Cortex of kidney (tissue), 1 donor: Measurements from ENCODE around the gene TMEM54.

Experiments
- DNase-seq: peaks from one replicate; lab custom pipeline; 2025; lab: John Stamatoyannopoulos, UW

The TMEM54 gene

DNA sequence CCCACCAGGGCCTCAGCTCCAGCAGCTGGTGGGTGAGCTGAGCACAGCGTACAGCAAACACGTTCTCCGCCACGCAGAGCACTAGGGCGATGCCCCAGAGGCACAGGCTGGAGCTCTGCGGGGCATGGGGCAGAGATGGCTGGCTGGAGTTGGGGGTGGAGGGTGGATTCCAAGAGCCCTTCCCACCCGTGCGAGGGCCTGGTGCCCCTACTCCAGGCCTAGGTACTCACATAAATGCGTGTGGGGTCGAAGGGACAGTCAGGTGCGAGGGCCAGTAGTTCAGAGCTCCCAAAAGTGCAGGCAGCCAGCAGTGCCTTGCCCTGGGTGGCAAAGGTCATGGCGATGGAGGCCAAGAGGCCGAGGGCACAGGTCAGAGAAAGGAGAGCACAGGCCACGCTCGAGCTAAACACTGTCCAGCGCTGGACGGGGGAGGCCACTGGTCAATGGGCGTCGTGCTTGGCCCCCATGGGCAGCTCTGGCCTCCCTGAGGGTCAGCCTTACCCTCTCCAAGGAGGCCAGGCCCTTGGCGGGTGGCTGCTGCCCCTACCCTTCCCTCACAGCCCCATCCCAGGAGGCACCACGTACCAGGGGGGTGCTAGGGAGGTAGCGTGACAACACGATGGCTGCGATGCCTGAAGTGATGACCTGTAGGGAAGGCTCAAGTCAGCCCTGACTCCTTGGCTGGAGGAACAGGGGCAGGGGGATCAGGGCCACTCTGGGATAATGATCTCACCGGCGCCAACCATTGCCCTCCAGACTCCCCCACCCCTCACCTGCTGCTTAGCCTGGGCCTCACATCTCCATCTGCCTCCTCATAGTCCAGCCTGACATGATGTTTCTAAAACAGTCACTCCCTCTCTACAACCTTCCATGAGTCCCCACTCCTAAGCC, 5.6 kb downstream of the TMEM54 start:
- DNase-seq: no peak

DNA sequence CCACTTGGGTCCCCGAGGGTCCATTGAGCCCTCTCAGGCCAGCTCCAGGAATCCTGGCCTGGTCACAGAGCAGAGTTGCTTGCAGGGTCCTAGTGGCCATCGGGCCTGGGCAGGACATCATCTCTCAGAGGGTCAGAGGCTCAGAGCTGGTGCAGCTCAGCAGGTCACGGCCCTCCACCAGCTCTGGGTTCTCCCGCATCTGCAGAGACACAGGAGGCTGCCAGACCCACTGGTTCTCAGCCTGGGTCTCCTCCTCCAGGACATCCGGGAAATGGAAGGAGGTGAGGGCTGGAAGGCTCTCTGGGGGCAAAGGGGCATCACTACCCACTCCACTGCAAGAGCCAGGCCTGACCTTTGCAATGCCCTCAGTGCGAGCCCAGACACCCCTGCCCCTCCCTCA, 6.5 kb downstream of the TMEM54 start:
- no peak for DNase-seq

DNA sequence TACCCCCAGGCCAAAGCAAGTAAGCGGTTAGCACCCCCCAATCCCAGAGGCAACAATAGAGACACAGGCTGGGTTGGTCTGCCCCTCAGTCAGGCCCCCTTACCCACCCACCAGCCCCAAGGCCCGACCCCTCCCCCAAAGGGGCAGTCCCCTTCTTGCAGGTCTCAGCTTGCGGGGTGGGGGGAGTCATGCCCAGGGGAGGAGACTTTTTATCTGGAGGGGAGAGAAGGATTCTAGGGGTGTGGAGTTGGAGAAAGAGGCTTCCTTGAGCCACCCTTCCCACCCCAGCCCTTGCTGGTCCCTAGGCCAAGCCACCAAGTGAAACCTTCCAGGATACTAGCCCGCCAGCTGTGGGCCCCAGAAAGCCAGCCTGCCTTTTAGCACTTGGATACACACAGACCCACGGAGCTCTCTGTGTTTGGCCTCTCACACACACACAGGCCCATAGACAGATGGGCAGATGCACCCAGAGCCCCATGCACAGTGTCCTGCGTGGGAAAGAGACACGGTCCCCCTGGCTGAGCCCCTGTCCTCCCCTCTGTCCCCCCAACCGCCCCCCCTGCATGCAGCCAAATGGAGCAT, 7.1 kb downstream of the TMEM54 start:
- no peak for DNase-seq

DNA sequence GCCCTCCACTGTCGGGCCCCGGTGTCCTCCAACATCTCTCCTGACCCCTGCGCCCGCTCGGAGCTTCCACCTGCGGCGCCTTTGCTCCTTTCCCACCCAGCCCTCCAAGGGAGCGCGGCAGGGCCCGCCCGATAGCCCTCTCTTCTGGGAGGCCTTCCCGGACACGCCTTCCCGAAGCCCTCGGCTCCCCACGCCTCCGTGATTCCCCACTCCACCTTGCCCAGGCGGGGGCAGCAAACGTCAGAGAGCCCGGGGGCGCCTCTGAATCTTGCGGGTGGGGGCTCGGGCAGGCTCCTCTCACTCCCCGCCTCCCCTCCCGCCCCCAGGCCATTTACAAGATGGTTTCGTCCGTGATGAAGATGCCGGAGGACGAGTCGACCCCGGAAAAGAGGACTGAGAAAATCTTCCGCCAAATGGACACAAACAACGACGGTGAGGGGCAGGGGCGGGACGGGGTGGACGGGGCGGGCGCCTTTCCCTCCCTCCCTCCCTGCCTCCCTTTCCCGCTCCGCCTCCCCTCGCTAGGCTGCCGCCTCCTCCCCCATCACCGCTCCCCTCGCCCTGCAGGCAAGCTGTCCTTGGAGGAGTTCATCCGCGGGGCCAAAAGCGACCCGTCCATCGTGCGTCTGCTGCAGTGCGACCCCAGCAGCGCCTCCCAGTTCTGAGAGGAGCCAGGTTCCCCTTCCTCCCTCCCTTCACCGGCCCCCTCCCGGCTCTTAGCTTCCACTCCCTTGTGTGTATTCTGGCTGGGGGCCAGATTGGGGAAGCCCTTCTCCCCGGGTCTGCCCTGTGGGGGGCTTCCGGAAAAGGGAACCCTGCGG, 7.8 kb downstream of the TMEM54 start:
- no peak for DNase-seq

DNA sequence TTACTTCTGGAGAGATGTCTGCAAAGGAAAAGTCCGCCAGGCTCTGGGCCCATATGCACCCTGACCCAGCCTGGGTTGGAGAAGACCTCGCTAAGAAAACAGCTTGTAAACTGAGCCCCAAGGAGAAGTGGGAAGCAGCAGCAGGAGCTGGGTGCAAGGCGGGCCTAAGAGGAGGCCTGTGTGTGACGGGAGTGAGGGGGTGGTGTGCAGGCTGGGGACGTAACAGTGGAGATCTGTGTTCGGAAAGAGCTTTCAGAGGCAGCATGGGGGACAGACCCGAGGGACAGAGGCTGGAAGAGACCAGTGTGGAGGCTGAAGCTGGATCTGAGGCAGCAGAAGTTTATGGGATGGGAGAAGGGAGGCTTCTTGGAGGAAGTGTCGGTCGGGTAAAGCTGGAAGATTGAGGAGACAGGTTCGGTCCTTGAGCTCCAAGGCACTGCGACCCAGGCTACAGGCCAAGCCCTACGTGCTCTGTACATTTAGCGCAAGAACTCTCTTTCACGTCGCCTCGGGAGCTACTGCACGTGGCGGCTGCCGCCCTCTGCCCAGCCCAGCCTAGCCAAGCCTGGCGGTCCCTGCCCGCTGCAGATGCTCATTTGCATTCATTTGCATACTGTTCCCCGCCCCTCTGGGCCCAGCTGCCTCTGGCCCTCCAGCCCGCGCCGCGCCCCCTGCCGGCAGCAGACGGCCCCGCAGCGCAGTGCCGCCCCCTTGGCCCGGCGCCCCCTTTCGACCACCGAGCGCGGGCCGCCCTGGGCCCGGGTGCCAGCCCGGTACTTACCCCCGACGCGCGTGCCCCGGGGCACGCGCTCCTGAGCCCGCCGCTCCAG, 8.6 kb downstream of the TMEM54 start:
- no peak for DNase-seq

DNA sequence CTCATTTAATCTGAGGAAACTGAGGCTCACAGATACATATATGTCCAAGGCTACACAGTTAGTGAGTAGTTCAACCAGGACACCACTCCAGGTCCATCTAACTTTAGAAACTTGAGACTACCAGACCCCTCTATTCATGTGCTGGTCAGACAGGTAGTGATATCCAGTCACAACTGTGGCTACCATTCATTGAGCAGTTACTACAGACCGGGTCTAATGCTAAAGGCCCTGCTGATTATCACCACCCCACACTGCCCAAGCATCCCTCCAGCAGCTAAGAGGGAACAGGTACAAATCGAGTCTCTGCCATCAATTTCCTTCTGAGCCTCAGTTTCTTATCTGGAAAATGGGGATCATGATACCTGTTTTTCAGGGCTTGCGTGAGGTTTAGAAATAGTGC, 9.6 kb downstream of the TMEM54 start:
- DNase-seq: no peak

DNA sequence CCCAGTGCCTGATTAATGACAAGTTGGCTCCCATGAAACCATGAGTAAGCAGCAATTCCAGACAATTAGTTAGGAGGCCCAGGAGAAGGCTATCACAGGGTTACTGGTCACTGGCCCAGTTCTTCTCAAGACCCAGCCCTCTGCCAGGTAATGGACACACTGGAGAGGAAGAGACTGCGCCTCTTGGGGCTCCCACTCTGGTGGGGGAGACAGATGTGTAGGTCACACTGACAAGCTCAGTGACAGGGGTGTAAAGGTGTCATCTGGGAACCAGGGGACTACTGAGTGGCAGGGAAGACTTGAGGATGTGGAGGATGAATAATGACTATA, 10.0 kb downstream of the TMEM54 start:
- no peak for DNase-seq

DNA sequence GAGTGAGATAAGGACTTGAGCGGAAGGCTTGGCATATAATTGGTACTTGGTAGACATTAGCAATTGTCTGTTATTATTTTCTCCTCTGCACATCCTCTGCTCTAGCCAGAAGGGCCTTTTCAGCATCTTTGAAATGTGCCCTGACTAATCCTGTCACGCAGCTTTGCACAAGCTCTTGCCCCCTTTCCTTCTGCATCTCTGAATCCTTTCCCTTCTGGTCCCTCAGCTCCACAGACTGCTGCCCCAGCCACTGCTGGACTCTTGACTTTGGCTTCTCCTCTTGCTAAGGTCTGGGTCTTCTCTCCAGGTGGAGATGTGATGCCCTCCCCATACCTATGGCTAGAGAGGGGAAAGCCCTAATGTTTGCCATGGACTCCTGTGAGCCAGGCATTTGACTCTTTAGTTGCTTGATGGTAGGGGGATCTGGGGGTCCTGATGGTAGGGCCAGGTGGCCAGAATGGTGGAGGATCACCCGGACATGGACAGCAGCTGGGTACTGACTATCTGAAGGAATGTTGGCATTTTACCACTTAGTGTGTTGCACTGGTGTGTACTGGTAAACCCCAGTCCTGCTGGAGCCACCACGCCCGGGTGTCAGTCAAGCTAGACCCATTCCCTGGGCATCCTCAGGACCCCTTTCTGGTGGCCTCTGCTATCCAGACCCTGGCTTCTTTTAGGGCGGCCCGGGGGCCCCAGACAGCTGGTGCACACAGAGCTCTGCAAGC, 10.5 kb downstream of the TMEM54 start:
- no peak for DNase-seq

DNA sequence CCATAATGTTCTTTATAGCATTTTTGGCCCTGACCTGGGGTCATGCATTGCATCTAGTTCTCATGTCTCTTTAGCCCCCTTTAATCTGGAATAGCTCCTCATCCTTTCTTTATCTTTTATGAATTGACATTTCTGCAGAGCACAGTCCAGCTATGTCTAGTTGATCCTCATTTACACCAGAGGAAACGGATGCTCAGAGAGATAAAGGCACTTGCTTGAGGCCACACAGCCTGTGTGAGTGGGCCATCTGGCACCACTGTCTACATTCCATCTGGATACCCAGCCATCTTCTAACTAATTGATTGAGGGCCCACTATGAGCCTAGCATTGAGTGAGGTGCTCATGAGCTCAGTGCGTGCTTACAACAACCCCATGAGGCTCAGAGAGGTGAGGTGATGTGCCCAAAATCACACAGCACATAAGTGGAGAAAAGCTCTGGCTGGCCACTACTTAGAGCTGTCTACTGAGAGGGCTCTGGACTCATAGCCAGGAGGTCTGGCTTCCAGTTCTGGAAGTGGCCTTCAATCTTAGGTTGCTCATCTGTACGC, 11.4 kb downstream of the TMEM54 start:
- DNase-seq: no peak

DNA sequence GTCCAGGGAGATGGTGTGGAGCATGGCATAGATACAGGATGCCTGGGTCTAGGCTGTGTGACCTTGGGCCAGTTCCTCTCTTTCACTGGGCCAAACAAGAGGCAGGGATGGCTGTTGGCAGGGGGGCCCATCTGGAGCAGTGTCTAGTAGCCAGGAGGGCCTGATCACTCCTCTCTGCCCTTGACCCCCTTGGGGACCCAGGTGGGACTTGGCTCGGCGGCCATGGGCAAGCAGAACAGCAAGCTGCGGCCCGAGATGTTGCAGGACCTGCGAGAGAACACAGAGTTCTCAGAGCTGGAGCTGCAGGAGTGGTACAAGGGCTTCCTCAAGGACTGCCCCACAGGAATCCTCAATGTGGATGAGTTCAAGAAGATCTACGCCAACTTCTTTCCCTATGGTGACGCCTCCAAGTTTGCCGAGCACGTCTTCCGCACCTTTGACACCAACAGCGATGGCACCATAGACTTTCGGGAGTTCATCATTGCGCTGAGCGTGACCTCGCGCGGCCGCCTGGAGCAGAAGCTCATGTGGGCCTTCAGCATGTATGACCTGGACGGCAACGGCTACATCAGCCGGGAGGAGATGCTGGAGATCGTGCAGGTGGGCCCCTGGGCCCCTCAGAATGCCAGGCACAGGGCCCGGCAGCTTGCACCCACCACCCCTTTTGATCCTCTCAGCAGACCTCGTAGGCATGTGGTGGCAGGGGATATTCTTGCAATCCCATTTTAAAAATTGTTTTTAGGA, 12.3 kb downstream of the TMEM54 start:
- no peak for DNase-seq

DNA sequence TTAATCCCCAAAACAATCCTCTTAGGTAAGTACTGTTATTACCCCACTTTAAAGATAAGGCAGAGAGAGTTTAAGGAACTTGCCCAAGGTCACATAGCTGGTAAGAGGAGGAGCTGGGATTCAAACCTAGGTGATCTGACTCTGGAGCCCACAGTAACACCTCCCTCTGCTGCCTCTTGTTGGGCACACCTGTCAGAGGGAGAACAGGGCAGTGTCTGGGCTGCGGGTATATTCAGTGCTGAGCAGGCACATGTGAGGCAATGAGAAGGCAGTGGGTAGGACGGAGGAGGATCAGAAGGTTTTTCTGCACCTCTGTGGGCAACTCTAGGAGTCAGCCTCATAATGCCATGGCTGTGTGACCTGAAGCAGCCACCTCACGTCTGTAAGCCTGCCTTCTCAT, 13.1 kb downstream of the TMEM54 start:
- DNase-seq: no peak

DNA sequence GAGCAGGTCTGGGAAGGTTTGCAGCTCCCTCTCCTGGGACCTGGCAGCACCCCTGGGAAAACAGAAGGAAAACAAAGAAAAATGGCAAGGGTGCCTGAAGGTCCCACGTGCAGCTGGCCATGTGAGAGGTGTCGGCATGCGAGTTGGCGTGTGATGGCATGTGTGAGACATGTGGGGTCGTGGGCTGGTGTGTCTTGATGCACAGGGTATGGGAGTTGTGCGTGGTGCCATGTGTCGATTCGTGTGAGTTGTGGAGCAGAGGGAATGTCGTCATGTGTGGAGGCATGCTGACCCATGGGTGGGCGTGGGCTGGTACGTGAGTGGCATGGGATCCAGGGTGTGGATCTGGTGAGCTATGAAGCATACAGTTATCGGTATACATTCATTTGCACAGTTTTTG, 13.6 kb downstream of the TMEM54 start:
- no peak for DNase-seq

DNA sequence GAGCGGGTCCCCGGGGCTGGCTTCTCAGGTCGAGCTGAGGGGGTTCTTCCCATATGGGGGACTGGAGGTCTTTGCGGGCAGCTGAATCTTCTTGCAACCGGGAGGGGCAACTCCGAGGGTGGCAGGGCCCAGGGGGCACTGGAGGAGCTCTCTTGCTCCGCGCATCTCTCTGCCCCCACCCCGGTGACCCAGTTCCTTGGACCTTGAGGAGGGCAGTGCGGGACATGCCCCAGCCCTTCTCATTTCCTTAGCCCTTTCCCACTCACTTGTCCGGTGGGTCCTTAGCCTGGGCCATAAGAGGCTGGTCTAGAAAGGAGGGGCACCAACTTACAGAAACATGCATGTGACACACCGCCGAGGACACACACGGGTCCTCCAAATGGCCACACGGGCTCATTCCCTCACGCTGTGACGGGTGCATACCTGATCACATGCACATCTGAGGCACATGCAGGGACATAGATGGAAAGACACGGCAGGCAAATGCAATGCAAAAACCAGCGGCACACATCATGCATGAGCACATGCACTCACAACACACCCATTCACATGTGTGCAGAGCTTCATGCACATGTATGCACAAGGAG, 14.3 kb downstream of the TMEM54 start:
- no peak for DNase-seq

DNA sequence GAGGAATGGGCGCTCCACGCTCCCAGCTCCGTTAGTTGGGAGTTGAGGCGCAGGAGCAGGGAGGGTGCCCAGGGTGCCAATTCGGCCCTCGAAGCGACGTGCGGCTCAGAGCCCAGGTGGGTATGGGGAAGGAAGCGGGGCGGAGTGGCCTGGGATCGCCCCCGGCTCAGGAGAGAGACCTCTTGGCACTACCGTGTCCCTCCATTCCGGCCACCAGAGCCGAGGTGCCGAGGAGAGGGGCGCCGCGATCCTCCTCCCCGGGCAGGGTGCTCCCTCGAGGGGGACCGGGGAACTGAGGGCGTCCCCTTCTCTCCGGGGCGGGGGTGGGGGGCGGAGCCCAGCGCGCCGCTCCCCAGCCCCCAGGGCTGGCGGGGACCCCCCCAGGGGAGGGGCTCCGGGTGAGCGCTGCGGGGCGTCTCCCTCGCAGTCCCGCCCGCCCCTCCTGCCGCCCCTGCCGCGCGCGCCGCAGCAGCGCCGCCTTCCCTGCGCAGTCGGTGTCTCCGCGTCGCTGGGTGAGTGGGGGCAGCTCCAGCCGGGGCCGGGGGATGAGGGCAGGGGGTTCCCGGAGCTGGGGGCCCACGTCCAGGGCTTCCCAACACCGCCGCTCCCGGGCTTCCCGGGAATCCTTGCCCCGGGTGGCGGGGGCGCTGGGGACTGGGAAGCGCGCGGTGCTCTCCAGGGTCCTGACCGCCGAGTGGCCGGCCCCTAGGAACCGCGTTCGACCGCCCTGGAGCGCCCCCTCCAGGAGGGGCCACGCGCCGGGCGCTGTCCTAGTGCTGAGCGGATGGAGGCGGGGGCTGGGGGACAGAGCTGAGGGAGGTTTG, 15.0 kb downstream of the TMEM54 start, which contains the start of gene HPCA:
Gene HPCA, plus strand, starts transcription at position 488 of the 824 bp plus-strand sequence. CDS start 2,408 bp downstream, outside the sequence.
- DNase-seq: no peak

DNA sequence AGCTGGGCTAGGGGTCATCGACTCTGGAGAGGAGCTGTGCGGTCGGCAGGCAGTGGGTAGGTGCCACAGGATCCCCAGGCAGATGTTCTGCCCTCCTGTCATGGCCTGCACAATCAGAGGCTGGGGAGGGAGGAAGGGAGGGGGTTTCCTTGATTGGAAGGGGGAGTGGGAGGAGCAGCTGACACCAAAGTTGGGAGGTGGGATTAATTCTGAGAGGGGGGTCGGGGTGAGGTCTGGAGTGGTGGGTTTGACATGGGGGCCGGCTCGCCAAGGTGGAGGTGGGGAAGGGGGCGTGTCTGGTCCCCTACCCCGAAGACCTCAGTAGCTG, 15.5 kb downstream of the TMEM54 start:
- DNase-seq: no peak

DNA sequence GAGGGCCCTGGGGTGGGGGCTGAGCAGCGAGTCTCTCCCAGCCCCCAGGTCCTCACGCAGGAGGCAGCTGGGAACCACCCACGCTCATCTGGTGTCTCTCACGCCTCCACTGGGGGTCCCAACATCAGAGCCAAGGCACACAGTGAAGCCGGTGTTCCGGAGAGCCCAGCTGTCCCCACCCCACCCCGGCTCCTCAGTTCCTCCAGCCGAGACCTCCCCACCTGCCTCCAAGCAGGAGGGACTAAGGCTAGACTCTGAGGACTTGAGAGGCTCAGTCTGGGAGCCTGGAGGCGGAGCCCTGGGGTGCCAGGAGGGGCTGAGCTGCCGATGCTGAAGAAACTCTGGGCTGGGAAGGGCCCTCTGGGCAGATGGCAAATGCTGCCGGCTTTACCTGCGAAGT, 16.5 kb downstream of the TMEM54 start:
- DNase-seq: no peak

DNA sequence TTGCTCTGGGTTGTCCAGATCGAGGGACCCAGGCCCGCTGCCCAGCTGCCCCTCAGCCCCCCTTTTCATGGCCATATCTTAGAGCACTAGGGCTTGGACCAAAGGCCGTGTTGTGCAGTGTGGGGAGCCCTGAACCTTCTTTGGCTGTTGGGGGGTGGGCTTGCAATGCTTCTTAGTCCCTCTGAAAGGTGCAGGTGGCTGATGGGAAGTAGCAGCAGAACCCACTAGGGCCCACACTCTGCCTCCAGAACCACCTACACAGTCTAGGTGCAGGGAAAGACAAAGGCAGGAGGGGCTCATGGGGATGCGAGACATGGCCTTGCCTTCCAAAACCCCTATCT, 17.2 kb downstream of the TMEM54 start:
- no peak for DNase-seq

DNA sequence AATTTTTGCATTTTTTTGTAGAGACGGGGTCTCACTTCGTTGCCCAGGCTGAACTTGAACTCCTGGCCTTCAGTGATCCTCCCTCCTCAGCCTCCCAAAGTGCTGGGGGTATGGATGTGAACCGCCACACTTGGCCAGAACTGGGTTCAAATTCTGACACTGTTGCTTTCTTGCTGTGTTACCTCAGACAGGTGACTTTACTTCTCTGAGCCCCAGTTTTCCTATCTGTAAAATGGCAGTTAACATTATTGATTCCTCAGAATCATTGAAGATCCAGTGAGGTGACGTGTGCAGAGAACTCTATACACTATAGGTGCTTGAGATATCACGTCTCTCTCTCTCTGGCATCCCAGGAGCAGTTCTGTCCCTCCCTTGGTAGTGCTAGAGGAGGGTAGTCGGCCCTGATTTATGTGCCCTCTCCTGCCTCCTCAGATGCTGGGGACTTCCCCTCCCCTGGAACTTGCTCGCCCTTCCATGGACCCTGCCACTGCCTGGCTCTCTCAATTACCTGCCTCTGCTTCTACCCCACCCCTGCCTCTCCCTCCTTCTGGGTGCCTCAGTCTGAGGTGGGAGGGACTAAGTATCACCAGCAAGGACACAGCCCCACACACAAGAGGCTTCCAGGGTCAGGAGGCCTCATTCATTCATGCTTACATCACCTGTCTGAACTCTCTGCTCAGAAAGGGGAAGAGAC, 17.7 kb downstream of the TMEM54 start:
- DNase-seq: no peak
